GM13976 (cell line): ENCODE results near the gene MPZL1.

Source experiments
- DNase-seq: peaks from one replicate; pipeline ENCODE4 v3.0.0; 2012; ENCODE audit warnings: low spot score
- in situ Hi-C: fragments of 300-500 bp; cut with MboI; formaldehyde crosslinking; loops from one replicate; pipeline ENCODE4 v1.12.0; 2022; ENCODE audit warnings: low sequenced_read_pairs, mixed read lengths, inconsistent platforms; ENCODE audit not compliant: unreplicated experiment
- TF ChIP-seq, protein P1 (sequence below): IDR thresholded peaks from 2 replicates; pipeline ENCODE4 v1.5.1; 2012; ENCODE audit warnings: borderline replicate concordance, mild to moderate bottlenecking; ENCODE audit not compliant: insufficient read depth; ENCODE audit errors: extremely low read depth, missing control alignments, control extremely low read depth

The MPZL1 gene

DNA sequence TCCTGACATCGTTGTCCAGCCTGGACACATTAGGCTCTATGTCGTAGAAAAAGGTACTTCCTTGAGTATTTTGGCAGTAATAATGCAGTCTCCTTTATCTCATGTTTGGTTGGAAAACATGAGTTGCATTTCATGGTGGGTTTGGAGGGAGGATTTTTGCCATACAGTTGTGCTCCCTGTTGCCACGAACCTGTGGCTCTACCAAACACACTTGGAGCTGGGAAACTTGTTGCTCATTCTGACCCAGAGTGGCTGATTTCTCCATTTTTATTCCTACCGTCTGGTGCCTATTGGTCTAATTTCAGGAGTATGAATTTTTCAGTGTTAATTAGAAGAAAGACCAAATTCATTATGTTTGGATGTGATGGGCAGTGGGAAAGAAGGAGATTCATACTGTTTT lies 50.7 kb downstream of the MPZL1 start:
- in situ Hi-C loops = no loop called here
- DNase-seq = no peak
- TF ChIP-seq, protein P1, sequence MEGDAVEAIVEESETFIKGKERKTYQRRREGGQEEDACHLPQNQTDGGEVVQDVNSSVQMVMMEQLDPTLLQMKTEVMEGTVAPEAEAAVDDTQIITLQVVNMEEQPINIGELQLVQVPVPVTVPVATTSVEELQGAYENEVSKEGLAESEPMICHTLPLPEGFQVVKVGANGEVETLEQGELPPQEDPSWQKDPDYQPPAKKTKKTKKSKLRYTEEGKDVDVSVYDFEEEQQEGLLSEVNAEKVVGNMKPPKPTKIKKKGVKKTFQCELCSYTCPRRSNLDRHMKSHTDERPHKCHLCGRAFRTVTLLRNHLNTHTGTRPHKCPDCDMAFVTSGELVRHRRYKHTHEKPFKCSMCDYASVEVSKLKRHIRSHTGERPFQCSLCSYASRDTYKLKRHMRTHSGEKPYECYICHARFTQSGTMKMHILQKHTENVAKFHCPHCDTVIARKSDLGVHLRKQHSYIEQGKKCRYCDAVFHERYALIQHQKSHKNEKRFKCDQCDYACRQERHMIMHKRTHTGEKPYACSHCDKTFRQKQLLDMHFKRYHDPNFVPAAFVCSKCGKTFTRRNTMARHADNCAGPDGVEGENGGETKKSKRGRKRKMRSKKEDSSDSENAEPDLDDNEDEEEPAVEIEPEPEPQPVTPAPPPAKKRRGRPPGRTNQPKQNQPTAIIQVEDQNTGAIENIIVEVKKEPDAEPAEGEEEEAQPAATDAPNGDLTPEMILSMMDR = no peak

DNA sequence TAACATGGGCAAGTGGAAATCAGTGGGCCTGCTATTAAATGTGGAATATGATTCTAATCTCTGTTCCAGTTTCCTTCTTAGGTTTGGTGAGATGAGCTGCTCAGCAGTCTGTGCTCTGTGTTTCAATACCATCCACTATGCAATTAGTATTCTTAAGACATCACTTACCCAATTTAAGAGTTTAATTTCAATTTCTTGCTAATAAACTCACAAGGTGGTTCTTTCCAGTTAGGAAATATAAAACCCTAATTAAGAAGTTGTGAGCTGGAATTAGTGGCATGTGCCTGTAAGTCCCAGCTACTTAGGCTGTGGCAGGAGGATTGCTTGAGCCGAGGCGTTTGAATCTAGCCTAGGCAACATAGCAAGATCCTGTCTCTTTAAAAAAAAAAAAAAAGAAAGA lies 51.7 kb downstream of the MPZL1 start:
- in situ Hi-C loops = no loop called here
- DNase-seq = no peak
- TF ChIP-seq, protein P1 = no peak

DNA sequence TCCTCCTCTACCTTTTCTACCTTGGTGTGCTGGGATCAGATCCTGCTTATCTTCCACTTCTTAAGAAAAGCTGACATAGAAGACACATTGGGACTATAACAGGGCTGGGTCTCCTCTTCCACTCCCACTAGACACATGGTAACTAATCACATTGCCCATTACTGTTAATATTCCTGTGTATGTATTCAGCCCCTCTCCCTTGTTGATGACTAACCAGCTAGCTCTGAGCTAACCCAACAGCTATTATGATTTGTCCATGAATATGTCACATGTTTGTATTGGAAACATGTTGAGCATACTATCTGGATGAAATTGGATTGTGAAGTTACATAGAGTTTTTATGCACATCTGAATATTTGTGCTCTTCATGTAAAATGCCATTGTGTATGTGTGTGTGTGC lies 52.9 kb downstream of the MPZL1 start:
- no peak for DNase-seq
- in situ Hi-C loops = no loop called here
- TF ChIP-seq, protein P1 = no peak

DNA sequence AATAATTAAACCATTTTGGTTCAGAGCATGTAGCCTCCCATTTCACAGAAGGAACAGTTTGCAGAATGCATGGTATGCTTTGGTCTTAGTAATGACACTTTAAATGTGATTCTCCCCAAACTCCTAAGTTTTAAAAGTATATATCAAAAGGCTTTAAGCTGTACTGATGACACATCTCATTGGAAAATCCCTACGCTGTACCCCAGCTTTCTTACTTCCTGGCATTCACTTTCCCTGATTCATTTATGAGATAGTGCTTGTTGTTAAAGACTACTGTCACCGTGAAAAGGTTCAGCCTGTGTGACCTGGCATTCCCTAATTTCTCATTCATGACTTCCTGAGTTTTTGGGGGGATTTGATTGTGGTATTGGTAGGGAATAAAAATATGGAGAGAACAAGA lies 53.4 kb downstream of the MPZL1 start:
- TF ChIP-seq, protein P1 = no peak
- DNase-seq = no peak
- in situ Hi-C loops = no loop called here

DNA sequence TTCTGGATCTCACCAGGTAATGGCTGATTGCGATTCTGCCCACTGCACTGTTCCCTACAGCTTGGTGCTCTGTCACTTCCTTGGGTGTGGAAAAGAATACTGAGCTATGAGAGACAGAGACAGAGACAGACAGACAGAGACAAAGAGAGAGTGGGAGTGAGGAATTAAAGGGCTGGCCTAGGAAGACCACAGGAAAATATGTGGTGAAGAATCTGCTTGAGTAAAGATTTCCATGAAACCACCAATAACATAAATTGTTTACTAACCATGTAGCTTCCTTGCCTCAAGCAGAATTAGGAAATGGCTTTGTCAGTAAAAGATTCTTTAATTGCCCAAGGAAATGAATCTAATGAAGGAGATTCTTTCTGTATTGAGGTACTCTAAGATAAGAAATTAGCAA lies 54.4 kb downstream of the MPZL1 start:
- DNase-seq = no peak
- in situ Hi-C loops = no loop called here
- TF ChIP-seq, protein P1 = no peak

DNA sequence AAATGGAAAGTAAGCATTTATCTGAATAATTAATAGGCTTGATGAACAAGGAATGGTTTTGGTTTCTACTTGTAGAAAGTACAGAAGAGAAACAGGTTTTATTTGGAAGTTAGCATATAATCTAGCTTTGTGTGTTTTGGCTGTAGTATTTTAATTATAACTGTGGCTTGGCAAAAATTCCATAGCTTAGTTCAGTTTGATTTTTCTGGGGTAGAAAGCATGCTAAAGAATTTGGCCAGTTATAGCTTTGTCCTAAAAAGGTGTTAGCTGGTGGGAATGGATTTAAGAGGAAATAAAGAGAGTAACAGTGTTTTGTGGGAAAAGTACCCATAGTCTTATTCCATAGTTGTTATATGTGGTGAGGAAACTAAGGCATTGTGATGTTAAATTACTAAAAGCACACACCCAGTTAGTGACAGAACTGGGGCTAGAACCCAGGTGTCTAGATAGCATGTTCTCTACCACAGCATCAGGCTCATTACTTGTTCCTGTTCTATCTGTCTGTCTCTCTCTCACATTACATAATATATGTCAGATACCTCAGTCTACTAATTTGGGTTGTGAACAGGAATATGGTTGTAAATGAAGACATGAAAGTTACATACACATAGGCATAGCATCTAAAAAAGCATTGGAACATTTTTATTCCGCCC lies 55.0 kb downstream of the MPZL1 start:
- in situ Hi-C loops = no loop called here

More for the DNA sequence above, 55.0 kb downstream of the MPZL1 start:
- TF ChIP-seq, protein P1 = no peak
- no peak for DNase-seq
